Hematopoietic multipotent progenitor cell treated with erythropoietin and hydrocortisone succinate and interleukin-3 and kit ligand, for 4 days (in vitro differentiated cells): ENCODE data around the gene TAOK2.

ENCODE experiments used
- DNase-seq: peaks from one replicate; pipeline ENCODE4 v3.0.0-alpha.2; 2015

TAOK2 gene

DNA sequence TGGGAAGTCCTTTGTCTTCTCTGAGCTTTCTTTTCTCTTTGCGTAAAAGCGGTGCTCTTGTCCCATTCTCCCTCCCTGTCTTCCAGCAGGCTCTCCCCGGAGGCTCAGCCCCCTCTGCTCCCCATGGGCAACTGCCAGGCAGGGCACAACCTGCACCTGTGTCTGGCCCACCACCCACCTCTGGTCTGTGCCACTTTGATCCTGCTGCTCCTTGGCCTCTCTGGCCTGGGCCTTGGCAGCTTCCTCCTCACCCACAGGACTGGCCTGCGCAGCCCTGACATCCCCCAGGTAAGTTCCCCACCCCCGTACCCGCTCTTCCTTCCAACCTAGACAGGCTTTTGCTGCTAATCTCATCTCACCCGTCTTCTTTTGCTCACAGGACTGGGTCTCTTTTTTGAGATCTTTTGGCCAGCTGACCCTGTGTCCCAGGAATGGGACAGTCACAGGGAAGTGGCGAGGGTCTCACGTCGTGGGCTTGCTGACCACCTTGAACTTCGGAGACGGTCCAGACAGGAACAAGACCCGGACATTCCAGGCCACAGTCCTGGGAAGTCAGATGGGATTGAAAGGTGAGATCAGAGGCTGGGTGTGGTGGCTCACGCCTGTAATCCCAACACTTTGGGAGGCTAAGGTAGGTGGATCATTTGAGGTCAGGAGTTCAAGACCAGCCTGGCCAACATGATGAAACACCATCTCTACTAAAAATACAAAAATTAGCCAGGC lies 10.5 kb upstream of the TAOK2 start:
- DNase-seq, result no peak

DNA sequence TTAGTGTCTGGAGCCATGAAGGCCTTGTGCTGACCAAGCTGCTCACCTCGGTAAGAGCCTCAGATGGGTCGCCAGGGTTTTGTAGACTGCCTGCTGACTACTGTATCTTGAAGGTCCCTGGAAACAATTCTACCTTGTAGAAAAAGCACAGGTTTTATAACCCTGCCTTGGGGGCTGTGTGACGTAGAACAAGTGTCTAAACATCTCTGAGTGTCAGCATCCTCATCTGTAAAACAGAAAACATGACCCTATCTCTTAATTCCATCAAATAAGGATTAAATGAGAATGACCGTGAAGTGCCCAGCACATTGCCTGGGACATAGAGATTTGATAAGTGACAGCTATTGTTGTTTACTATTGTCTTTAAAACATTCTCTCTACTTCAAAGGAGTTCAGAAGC lies 5.5 kb upstream of the TAOK2 start:
- no peak for DNase-seq

- DNase-seq, result no peak
Measured at GRCh38 chr16:29971304-29971703, 2.4 kb upstream of the TAOK2 start.

DNA sequence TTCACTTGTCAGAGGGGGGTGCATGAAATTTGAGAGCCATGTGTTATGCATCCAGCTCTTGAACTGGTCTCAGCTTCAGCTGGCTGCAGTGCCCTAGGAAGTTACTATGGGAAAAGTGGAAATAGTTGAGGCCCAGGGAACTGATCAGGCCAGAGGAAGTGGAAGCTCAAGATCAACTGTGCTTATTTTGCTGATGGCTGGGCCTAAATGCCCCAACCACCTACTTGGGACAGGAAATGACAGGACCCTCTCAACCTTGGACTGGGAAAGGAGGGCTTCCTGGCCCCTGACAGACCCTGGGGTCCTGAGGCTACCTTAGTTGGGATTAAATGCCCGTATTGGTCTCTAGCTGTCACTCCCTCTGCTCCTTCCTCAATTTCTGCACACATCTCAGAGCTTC lies 1.2 kb upstream of the TAOK2 start:
- DNase-seq, result no peak

- DNase-seq, result no peak
Measured at GRCh38 chr16:29972992-29973383, 680 bp upstream of the TAOK2 start.

DNA sequence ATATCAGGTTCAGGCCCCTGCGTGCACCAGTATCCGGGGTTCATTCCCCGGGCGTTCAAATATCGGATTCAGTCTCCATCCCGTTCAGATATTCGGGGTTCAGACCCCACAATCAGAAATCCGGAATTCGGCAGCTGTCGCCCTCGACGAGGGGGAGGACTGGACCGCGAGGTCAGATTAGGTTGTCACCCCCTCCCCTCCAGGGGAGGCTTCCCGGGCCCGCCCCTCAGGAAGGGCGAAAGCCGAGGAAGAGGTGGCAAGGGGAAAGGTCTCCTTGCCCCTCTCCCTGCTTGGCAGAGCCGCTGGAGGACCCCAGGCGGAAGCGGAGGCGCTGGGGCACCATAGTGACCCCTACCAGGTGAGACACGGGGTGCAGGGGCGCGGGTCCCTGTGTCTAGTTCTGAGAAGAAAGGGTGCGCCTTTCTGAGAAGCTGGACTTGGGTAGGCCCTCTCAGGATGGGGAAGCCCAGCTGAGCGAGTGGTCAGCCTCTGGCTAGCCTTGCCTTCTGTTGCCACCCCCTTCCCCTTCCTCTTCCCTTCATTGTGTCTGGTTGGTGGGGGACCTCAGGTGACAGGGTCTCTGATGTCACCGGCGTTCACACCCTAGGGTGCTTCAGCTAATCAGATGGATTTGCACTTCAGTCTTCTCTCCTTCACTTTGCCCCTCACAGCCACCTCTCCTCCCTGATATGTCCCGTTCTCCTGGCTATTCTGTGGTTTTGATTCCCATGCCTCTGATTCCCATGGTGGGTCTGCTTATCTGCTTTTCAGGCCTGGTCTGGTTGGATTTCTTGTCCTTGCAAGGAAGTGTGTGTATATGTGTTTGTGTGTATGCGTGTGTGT lies 844 bp downstream of the TAOK2 start:
- peak; percentile 59 for DNase-seq

GRCh38 chr16:29975134-29975538 lies 1.5 kb downstream of the TAOK2 start:
- no peak for DNase-seq

GRCh38 chr16:29975811-29976511 lies 2.3 kb downstream of the TAOK2 start:
- DNase-seq, result peak; percentile 75

GRCh38 chr16:29977063-29977825 lies 3.6 kb downstream of the TAOK2 start:
- DNase-seq, result no peak

- DNase-seq, result no peak
Measured at GRCh38 chr16:29978081-29978480, 4.4 kb downstream of the TAOK2 start.

DNA sequence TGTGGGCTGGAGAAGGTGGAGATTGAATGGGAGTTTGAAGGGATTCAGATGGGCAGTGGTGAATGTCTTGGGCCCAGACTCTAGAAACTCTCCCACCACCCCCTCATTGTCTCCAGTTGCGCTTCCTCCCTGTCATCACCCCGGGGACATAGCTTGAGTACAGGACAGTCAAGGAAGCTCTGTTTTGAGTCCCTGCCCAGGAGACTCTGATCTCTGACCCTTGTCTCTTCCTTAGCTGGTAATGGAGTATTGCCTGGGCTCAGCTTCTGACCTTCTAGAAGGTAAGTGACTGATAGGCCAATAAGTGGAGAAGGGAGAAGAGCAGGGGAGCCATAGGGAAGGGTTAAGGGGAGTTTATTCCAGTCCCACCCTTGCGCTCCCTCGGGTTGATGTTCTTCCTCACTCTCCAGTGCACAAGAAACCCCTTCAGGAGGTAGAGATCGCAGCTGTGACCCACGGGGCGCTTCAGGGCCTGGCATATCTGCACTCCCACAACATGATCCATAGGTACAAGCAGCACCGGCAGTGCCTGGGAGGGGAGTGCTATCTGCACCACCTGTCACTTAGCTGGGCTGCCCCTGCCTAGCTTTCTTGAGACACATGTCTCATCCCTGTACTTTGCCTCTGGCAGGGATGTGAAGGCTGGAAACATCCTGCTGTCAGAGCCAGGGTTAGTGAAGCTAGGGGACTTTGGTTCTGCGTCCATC lies 5.0 kb downstream of the TAOK2 start:
- DNase-seq, result no peak

GRCh38 chr16:29982560-29983419 lies 9.1 kb downstream of the TAOK2 start:
- DNase-seq, result no peak

- DNase-seq, result no peak
Measured at GRCh38 chr16:29983420-29984136, 9.9 kb downstream of the TAOK2 start.

DNA sequence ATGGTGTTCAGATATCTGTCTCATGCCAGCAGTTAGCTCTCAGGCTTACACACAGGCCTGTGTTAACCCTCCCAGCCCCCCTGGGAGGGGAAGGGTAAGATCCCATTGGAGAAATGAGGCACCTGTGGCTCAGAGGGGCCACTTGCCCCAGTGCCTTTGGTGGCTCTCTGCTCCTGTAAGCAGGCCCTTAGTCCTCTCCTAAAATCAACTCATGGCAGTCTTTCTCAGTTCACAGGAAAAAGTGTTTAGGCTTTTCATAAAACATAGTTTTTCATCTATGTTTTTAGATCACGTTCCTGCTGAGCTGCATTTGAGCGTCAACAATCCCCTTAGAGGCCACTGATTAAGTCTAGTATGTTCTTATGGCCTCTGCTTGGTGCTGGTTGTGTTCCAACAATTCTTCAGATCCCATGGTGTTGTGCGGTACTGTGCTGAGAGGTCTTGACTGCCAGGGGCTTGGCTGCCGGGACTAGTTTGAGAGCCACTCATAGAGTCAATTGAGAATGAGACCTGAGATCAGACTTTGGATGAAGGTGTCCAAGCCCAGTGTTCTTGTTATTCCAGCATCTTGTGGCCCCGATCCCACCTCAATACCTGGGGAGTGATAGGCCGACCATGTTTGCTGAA lies 10.6 kb downstream of the TAOK2 start:
- no peak for DNase-seq

GRCh38 chr16:29984764-29985147 lies 11.1 kb downstream of the TAOK2 start:
- no peak for DNase-seq

DNA sequence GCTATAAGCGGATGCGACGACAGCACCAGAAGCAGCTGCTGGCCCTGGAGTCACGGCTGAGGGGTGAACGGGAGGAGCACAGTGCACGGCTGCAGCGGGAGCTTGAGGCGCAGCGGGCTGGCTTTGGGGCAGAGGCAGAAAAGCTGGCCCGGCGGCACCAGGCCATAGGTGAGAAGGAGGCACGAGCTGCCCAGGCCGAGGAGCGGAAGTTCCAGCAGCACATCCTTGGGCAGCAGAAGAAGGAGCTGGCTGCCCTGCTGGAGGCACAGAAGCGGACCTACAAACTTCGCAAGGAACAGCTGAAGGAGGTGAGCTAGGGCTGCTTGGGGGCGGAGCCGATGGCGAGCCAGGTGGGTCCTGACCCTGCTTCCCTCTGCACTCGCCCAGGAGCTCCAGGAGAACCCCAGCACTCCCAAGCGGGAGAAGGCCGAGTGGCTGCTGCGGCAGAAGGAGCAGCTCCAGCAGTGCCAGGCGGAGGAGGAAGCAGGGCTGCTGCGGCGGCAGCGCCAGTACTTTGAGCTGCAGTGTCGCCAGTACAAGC lies 11.7 kb downstream of the TAOK2 start:
- DNase-seq, result no peak

- no peak for DNase-seq
Measured at GRCh38 chr16:29986231-29986630, 12.6 kb downstream of the TAOK2 start.

DNA sequence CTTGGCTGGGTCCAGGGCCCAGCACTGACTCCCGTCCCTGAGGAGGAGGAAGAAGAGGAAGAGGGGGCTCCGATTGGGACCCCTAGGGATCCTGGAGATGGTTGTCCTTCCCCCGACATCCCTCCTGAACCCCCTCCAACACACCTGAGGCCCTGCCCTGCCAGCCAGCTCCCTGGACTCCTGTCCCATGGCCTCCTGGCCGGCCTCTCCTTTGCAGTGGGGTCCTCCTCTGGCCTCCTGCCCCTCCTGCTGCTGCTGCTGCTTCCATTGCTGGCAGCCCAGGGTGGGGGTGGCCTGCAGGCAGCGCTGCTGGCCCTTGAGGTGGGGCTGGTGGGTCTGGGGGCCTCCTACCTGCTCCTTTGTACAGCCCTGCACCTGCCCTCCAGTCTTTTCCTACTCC lies 13.3 kb downstream of the TAOK2 start:
- no peak for DNase-seq

DNA sequence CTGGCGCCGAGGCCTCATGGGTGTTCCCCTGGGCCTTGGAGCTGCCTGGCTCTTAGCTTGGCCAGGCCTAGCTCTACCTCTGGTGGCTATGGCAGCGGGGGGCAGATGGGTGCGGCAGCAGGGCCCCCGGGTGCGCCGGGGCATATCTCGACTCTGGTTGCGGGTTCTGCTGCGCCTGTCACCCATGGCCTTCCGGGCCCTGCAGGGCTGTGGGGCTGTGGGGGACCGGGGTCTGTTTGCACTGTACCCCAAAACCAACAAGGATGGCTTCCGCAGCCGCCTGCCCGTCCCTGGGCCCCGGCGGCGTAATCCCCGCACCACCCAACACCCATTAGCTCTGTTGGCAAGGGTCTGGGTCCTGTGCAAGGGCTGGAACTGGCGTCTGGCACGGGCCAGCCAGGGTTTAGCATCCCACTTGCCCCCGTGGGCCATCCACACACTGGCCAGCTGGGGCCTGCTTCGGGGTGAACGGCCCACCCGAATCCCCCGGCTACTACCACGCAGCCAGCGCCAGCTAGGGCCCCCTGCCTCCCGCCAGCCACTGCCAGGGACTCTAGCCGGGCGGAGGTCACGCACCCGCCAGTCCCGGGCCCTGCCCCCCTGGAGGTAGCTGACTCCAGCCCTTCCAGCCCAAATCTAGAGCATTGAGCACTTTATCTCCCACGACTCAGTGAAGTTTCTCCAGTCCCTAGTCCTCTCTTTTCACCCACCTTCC lies 13.9 kb downstream of the TAOK2 start:
- no peak for DNase-seq
